Dendritic cell treated with granulocyte-macrophage colony-stimulating factor and Interleukin-4, amounts not matched to agents 40 ng/mL and 50 ng/mL, for 4 days (primary cell): ENCODE data around the gene SKIC3.
A peak's percentile ranks its signal among the peaks of the same experiment; 100 is the strongest.

Experiments
- H3K27ac Mint-ChIP-seq: one replicate; pipeline ENCODE4 v1.8.0; 2022; ENCODE audit warnings: mild to moderate bottlenecking, mixed read lengths
- H3K27me3 Mint-ChIP-seq: one replicate; pipeline ENCODE4 v1.8.0; 2022; ENCODE audit warnings: mild to moderate bottlenecking, mixed read lengths
- H3K36me3 Mint-ChIP-seq: one replicate; pipeline ENCODE4 v1.8.0; 2022; ENCODE audit warnings: low read depth, mixed read lengths
- H3K4me1 Mint-ChIP-seq: one replicate; pipeline ENCODE4 v1.8.0; 2022; ENCODE audit warnings: low read depth, mixed read lengths
- H3K4me3 Mint-ChIP-seq: one replicate; pipeline ENCODE4 v1.8.0; 2022; ENCODE audit warnings: mild to moderate bottlenecking, moderate library complexity, mixed read lengths
- H3K9me3 Mint-ChIP-seq: one replicate; pipeline ENCODE4 v1.8.0; 2022; ENCODE audit warnings: mixed read lengths
- intact Hi-C: fragments of 100-400 bp; cut with micrococcal nuclease; formaldehyde crosslinking; loops from one replicate; pipeline ENCODE4 v1.15.0; 2022

The SKIC3 gene

DNA sequence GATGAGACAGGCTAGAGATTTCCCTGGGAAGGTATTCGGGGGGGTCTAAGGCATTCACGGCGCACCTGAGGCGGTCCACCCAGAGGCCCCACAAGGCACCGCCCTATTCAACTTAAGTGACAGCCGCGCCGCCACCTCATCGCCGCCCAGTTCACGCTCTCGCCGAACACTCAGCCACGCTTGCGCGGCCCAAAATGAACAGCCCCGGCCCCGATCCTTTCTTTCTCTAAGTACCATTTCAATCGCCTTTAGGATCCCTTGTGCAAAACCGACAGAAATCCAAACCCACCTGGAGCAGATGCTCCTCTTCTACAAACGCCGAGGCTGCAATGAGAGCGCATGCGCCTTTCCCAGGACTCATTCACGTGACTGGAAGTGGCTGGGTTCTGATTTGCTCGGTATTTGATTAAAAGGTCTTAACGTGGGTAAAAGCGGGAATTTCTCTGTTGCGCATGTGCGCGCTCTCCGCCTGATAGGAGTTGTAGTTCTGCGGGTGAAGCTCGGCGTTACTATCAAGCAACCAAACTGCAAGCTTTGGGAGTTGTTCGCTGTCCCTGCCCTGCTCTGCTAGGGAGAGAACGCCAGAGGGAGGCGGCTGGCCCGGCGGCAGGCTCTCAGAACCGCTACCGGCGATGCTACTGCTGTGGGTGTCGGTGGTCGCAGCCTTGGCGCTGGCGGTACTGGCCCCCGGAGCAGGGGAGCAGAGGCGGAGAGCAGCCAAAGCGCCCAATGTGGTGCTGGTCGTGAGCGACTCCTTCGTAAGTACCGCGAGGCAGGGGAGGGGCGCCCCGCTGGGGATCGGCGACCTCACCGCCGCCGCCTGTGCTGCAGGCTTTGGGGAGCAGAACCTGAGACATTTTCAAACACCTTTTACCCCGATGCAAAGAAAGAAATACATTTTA, at the start of gene SKIC3, which contains the start of gene ARSK:
Gene SKIC3 (minus strand): TSS at position 331 of the 902 bp plus-strand sequence. CDS start 7,827 bp downstream, outside the sequence.
Gene ARSK (plus strand): TSS at position 455 of the 902 bp plus-strand sequence. CDS start 178 bp downstream, at position 633.
- Mint-ChIP-seq H3K36me3 (peaks cover 30% of the 10 kb centered on the region), H3K4me3 (peak within 1 kb of the TSS; percentile 83), H3K27ac (peak within 1 kb of the TSS; percentile 85), H3K9me3 (no peaks in the 10 kb centered on the region), H3K27me3 (no peaks in the 10 kb centered on the region), H3K4me1 (peaks cover 23% of the 10 kb centered on the region)
- intact Hi-C loops: loop anchor here (5.0 to 10.0 kb wide), 3 partner anchors 67 to 1630 kb away; partner anchors contain the start of genes GPR150 and RIOK2

DNA sequence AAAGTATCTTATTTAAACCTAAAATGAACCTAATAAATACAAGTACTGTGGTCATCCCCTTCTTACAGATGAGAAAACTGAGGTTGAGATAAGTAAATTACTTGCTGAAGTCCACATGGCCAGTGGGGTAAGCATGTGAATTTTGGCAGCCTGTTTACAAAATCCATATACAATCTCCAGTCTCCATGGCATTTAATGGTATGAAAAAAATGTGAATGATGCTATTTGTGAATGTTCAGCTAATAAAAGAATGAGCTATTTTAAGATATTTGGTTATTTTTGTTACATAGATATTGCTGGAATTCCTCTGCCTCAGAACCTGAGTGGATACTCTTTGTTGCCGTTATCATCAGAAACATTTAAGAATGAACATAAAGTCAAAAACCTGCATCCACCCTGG, 45.8 kb upstream of the SKIC3 start:
- Mint-ChIP-seq H3K27me3 (no peaks in the 10 kb centered on the region), H3K27ac (no peak overlapping the region), H3K9me3 (no peaks in the 10 kb centered on the region), H3K4me3 (no peak overlapping the region), H3K4me1 (no peaks in the 10 kb centered on the region), H3K36me3 (no peaks in the 10 kb centered on the region)
- intact Hi-C loops: no loop called here

- Mint-ChIP-seq H3K4me3 (no peak overlapping the region), H3K27ac (no peak overlapping the region), H3K27me3 (no peaks in the 10 kb centered on the region), H3K9me3 (no peaks in the 10 kb centered on the region), H3K4me1 (no peaks in the 10 kb centered on the region), H3K36me3 (no peaks in the 10 kb centered on the region)
- intact Hi-C loops: no loop called here
Observed at GRCh38 chr5:95599252-95599651, 44.5 kb upstream of the SKIC3 start.

DNA sequence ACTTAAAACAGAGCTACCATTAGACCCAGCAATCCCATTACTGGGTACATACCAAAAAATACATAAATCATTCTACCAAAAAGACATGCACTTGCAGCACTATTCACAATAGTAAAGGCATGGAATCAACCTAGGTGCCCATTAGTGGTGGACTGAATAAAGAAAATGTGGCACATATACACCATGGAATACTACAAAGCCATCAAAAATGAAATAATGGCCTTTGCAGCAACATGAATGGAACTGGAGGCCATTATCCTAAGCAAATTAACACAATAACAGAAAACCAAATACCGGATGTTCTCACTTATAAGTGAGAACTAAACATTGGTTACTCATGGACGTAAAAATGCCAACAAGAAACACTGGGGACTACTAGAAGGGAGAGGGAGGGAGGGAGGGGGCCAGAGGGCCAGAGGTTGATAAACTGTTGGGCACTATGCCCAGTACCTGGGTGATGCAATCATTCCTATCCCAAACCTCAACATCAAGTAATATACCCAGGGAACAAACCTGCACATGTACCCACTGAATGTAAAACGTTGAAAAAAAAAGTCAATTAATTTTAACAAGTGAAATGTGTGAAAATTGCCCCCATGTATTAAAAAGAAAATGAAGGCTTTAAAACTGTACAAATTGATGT, 40.6 kb upstream of the SKIC3 start:
- Mint-ChIP-seq H3K4me1 (peaks cover 6% of the 10 kb centered on the region), H3K9me3 (no peaks in the 10 kb centered on the region), H3K27me3 (no peaks in the 10 kb centered on the region), H3K27ac (no peak overlapping the region), H3K4me3 (no peak overlapping the region), H3K36me3 (no peaks in the 10 kb centered on the region)
- intact Hi-C loops: no loop called here

GRCh38 chr5:95591490-95591901, 36.7 kb upstream of the SKIC3 start:
- Mint-ChIP-seq H3K27ac (no peak overlapping the region), H3K4me3 (no peak overlapping the region), H3K4me1 (peaks cover 12% of the 10 kb centered on the region), H3K27me3 (no peaks in the 10 kb centered on the region), H3K36me3 (no peaks in the 10 kb centered on the region), H3K9me3 (no peaks in the 10 kb centered on the region)
- intact Hi-C loops: no loop called here

DNA sequence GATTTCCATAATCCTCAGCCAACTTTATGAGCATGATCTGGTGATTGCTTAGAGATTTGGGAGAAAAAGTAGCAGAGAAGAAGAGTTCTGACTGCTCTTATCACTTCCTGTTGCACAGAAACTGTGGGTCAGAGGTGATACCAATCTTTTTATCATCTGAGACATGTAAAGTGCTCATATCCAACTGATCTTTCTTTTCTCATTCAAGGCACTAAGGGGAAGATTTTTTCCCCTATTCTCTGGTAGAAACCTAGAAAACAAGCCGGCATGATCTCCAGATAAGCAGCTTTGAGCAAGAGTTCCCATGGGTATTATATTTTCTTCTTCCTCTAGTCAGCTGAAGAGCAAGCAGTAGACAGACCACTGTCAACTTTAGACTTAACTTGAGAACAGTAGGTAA, 36.1 kb upstream of the SKIC3 start:
- Mint-ChIP-seq H3K36me3 (no peaks in the 10 kb centered on the region), H3K4me3 (no peak overlapping the region)

DNA sequence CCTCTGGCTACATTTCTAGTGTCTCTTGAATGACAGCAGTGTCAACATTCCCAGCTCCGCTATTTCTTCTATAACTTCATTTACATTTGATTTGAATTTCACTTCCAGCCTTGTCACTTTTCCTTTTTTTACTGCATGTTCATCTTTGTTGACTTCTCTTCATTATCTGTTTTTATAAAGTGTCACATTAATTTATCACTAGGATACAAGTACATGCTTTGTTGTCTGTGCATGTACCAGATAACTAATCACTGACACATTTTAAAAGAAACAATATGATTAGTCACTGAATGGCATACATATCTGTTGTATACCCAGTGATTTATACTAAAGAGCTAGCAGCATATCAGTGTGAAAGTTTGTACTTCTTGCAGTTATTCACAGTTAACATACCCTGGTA, 29.2 kb upstream of the SKIC3 start:
- intact Hi-C loops: no loop called here

More for the DNA sequence above, 36.1 kb upstream of the SKIC3 start:
- Mint-ChIP-seq H3K27ac (no peak overlapping the region), H3K9me3 (no peaks in the 10 kb centered on the region), H3K27me3 (no peaks in the 10 kb centered on the region), H3K4me1 (peaks cover 12% of the 10 kb centered on the region)
- intact Hi-C loops: no loop called here

DNA sequence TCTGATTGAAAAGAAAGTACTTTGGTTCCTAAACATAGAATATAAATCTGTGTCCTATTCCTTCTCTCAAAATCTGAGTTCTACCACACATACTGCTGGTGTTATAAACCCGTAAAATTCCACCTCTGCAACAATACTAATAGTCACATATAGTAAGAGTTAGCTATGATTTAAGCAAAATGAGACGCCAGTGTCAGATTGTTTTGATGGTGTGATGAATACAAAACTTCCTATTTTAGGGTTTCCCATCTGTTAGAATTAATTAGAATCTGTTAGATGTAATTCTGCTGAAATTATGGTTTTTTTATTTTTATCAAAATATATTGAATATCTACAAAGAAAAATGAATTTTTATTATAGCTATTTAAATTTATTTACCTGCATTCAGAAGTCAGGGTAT, 26.8 kb upstream of the SKIC3 start:
- H3K4me3 Mint-ChIP-seq: no peak overlapping the region

More for the DNA sequence above, 29.2 kb upstream of the SKIC3 start:
- Mint-ChIP-seq H3K9me3 (peaks cover 5% of the 10 kb centered on the region), H3K4me3 (no peak overlapping the region), H3K4me1 (no peaks in the 10 kb centered on the region), H3K27me3 (no peaks in the 10 kb centered on the region), H3K27ac (no peak overlapping the region), H3K36me3 (no peaks in the 10 kb centered on the region)

GRCh38 chr5:95572016-95572415, 17.2 kb upstream of the SKIC3 start:
- Mint-ChIP-seq H3K9me3 (no peaks in the 10 kb centered on the region), H3K4me1 (no peaks in the 10 kb centered on the region), H3K27me3 (no peaks in the 10 kb centered on the region), H3K36me3 (no peaks in the 10 kb centered on the region), H3K27ac (no peak overlapping the region), H3K4me3 (no peak overlapping the region)
- intact Hi-C loops: no loop called here

More for the DNA sequence above, 26.8 kb upstream of the SKIC3 start:
- intact Hi-C loops: no loop called here
- Mint-ChIP-seq H3K4me1 (no peaks in the 10 kb centered on the region), H3K27ac (no peak overlapping the region), H3K36me3 (no peaks in the 10 kb centered on the region), H3K27me3 (no peaks in the 10 kb centered on the region), H3K9me3 (peaks cover 8% of the 10 kb centered on the region)

GRCh38 chr5:95565280-95565920, 10.6 kb upstream of the SKIC3 start:
- Mint-ChIP-seq H3K9me3 (no peaks in the 10 kb centered on the region), H3K4me1 (no peaks in the 10 kb centered on the region), H3K27me3 (no peaks in the 10 kb centered on the region), H3K4me3 (no peak overlapping the region), H3K27ac (no peak overlapping the region), H3K36me3 (no peaks in the 10 kb centered on the region)
- intact Hi-C loops: no loop called here

DNA sequence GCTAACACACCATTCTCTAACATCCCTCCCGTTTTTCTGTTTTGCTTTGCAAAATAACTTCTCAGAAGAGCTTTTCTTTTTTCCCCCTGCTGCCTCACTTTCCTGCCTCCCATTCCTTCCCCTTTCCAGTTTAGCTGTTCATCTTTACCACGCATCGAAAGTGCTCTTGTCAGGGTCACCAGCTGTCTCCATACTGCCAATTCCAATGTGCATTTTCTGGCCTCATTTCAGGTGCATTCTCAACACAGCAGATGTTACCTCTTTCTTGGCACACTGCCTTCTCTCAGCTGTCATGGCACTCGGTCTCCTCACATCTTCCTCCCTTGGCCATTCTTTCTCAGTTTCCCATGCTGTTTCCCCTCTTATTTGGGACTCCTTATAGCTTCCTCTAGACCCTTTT, 9.7 kb upstream of the SKIC3 start:
- no peaks in the 10 kb centered on the region for H3K27me3 Mint-ChIP-seq
- no peaks in the 10 kb centered on the region for H3K9me3 Mint-ChIP-seq
- H3K4me3 Mint-ChIP-seq: no peak overlapping the region
- intact Hi-C loops: no loop called here
- H3K4me1 Mint-ChIP-seq: no peaks in the 10 kb centered on the region
- H3K36me3 Mint-ChIP-seq: no peaks in the 10 kb centered on the region
- H3K27ac Mint-ChIP-seq: no peak overlapping the region

DNA sequence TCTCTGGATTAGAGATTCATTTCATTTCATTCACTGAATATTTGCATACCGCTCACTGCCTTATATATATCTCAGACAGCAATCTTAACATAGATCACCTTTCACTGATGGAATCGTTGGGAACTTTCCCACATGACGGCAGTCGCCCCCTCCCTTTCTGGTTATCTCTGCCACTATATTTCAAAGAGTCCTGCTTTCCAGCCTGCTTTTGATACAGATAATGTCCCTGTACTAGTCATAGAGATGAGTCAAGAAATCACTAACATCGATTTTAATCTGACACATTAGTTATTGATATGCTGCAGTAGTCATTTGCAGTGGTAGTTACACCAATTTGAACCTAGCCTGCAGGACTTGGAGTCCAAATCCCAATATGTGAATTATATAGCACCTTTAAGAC, 8.6 kb upstream of the SKIC3 start:
- no peaks in the 10 kb centered on the region for H3K27me3 Mint-ChIP-seq
- no peaks in the 10 kb centered on the region for H3K36me3 Mint-ChIP-seq
- intact Hi-C loops: no loop called here
- no peak overlapping the region for H3K4me3 Mint-ChIP-seq
- no peaks in the 10 kb centered on the region for H3K4me1 Mint-ChIP-seq
- H3K27ac Mint-ChIP-seq: no peak overlapping the region
- no peaks in the 10 kb centered on the region for H3K9me3 Mint-ChIP-seq

GRCh38 chr5:95562282-95562681, 7.5 kb upstream of the SKIC3 start:
- Mint-ChIP-seq H3K36me3 (no peaks in the 10 kb centered on the region), H3K9me3 (no peaks in the 10 kb centered on the region), H3K4me1 (no peaks in the 10 kb centered on the region), H3K27ac (no peak overlapping the region), H3K27me3 (no peaks in the 10 kb centered on the region), H3K4me3 (no peak overlapping the region)
- intact Hi-C loops: no loop called here

- Mint-ChIP-seq H3K36me3 (peaks cover 14% of the 10 kb centered on the region), H3K27me3 (no peaks in the 10 kb centered on the region), H3K9me3 (no peaks in the 10 kb centered on the region), H3K27ac (no peak overlapping the region), H3K4me1 (peaks cover 7% of the 10 kb centered on the region), H3K4me3 (no peak overlapping the region)
- intact Hi-C loops: loop anchor here (5.0 to 10.0 kb wide), 3 partner anchors 64 to 1627 kb away; partner anchors contain the start of genes GPR150 and RIOK2
Observed at GRCh38 chr5:95557841-95558240, 3.1 kb upstream of the SKIC3 start.
